Endodermal cell (in vitro differentiated cells): ENCODE measurements around the gene FAIM2. TPM values are rescaled to one million over a fixed set of nuclear protein-coding genes. Genes with fewer than 3 reads are reported as not detected.
"Not testable (repeated sequence)": the region's sequence is repeated elsewhere in the genome, so short reads cannot be mapped to it uniquely, and the experiment has no call there.

Experiments used
- DNase-seq: peaks from one replicate; pipeline ENCODE4 v3.0.0-alpha.2; 2017
- H3K27ac ChIP-seq: 2 replicates; pipeline ENCODE4 v1.5.1; 2013; ENCODE audit warnings: mild to moderate bottlenecking, low read depth, low read length, moderate library complexity
- H3K27me3 ChIP-seq: 2 replicates; pipeline ENCODE4 v1.6.1; 2013; ENCODE audit warnings: mild to moderate bottlenecking, low read length, moderate library complexity; ENCODE audit not compliant: insufficient read depth, control insufficient read depth, poor library complexity, severe bottlenecking
- H3K36me3 ChIP-seq: 2 replicates; pipeline ENCODE4 v1.7.0; 2013; ENCODE audit warnings: mild to moderate bottlenecking, low read length, moderate library complexity; ENCODE audit not compliant: control insufficient read depth, insufficient read depth
- H3K4me1 ChIP-seq: one replicate; pipeline ENCODE4 v1.7.0; 2013; ENCODE audit warnings: low read length; ENCODE audit not compliant: control insufficient read depth, insufficient read depth
- H3K4me3 ChIP-seq: 2 replicates; pipeline ENCODE4 v1.5.1; 2013; ENCODE audit warnings: mild to moderate bottlenecking, low read length, moderate library complexity
- H3K9ac ChIP-seq: 2 replicates; pipeline ENCODE4 v1.6.1; 2013; ENCODE audit warnings: mild to moderate bottlenecking, low read length, moderate library complexity; ENCODE audit not compliant: poor library complexity, severe bottlenecking; ENCODE audit errors: extremely low read depth
- H3K9me3 ChIP-seq: 2 replicates; pipeline ENCODE4 v1.6.1; 2013; ENCODE audit warnings: mild to moderate bottlenecking, low read length, moderate library complexity; ENCODE audit not compliant: control insufficient read depth
- H3K27ac Mint-ChIP-seq: 2 replicates; pipeline ENCODE4 v1.8.0; 2020; ENCODE audit warnings: mixed read lengths
- H3K27me3 Mint-ChIP-seq: 2 replicates; pipeline ENCODE4 v1.8.0; 2021; ENCODE audit warnings: mild to moderate bottlenecking, mixed read lengths; ENCODE audit not compliant: insufficient read depth
- H3K36me3 Mint-ChIP-seq: 2 replicates; pipeline ENCODE4 v1.8.0; 2020; ENCODE audit warnings: low read depth, mixed read lengths
- H3K4me1 Mint-ChIP-seq: 2 replicates; pipeline ENCODE4 v1.8.0; 2020; ENCODE audit warnings: mixed read lengths
- H3K4me3 Mint-ChIP-seq: 2 replicates; pipeline ENCODE4 v1.8.0; 2020; ENCODE audit warnings: mild to moderate bottlenecking, moderate library complexity, mixed read lengths
- H3K9me3 Mint-ChIP-seq: 2 replicates; pipeline ENCODE4 v1.8.0; 2020; ENCODE audit warnings: mild to moderate bottlenecking, mixed read lengths
- CTCF ChIP-seq: fragments of 200-600 bp; sonication (generic); conservative IDR thresholded peaks from 2 replicates; pipeline ENCODE4 v1.5.0; 2021; ENCODE audit warnings: antibody characterized with exemption, mild to moderate bottlenecking
- WGBS, 2 experiments: methylation state at CpG; one replicate each; pipeline versions ENCODE4 v1.1.5 to v1.1.7; 2013; ENCODE audit warnings: missing lambda C conversion rate in 2 of 2, mixed read lengths in 1 of 2; ENCODE audit not compliant: insufficient coverage in 1 of 2, insufficient read length in 1 of 2; 5-methylcytosine and 5-hydroxymethylcytosine counted together
- total RNA-seq, 2 donors: library from RNA; stranded (reverse); fragmentation: NEBNext Ultra II Directional in 1 of 2; extraction: Animal tissue kit (Norgen Biotek cat#: 25700) in 1 of 2; gene quantifications; 2 replicates in 1 of 2; 3 replicates in 1 of 2; pipeline ENCODE4 v1.2.1, GENCODE V29; 2021

The FAIM2 gene
- total RNA-seq, 2 donors from 2014 or later: not detected

- Histone ChIP-seq H3K9ac (no peak overlapping the region), H3K27me3 (no peaks in the 10 kb centered on the region), H3K4me1 (no peaks in the 10 kb centered on the region), H3K36me3 (no peaks in the 10 kb centered on the region), H3K4me3 (no peak overlapping the region), H3K9me3 (peaks cover 6% of the 10 kb centered on the region), H3K27ac (no peak overlapping the region)
- no peak for TF ChIP-seq CTCF
- Mint-ChIP-seq H3K27ac (no peak overlapping the region), H3K4me3 (no peak overlapping the region), H3K36me3 (peaks cover 2% of the 10 kb centered on the region), H3K9me3 (peaks cover 14% of the 10 kb centered on the region), H3K4me1 (peaks cover 5% of the 10 kb centered on the region), H3K27me3 (peaks cover 34% of the 10 kb centered on the region)
- DNase-seq: peak; percentile 43
- WGBS, 2 experiments: 87 to 88% methylated on average over 12 to 17 of the region's 17 CpGs
Measured at GRCh38 chr12:49863946-49864797, 39.5 kb downstream of the FAIM2 start.

GRCh38 chr12:49860921-49861320, 42.8 kb downstream of the FAIM2 start:
- H3K4me3 Mint-ChIP-seq, H3K4me1 Mint-ChIP-seq, H3K27me3 ChIP-seq, H3K4me1 ChIP-seq, H3K27ac ChIP-seq, H3K27ac Mint-ChIP-seq, H3K36me3 Mint-ChIP-seq, H3K9me3 ChIP-seq, H3K36me3 ChIP-seq, DNase-seq, H3K4me3 ChIP-seq, H3K9ac ChIP-seq: not testable (repeated sequence)
- Mint-ChIP-seq H3K27me3 (peaks cover 37% of the 10 kb centered on the region), H3K9me3 (peaks cover 25% of the 10 kb centered on the region)
- WGBS, 2 experiments: 97% methylated on average over 22 of the region's 31 CpGs; no CpG with 5 or more reads in 1 of the 2 experiments

GRCh38 chr12:49855890-49856289, 47.8 kb downstream of the FAIM2 start:
- H3K36me3 Mint-ChIP-seq, H3K27ac Mint-ChIP-seq, H3K4me1 Mint-ChIP-seq, H3K9me3 ChIP-seq, H3K4me3 ChIP-seq, H3K4me3 Mint-ChIP-seq, H3K9ac ChIP-seq, H3K36me3 ChIP-seq, H3K4me1 ChIP-seq, H3K27ac ChIP-seq, DNase-seq: not testable (repeated sequence)
- WGBS, 2 experiments: 73 to 91% methylated on average over 3 to 4 of the region's 4 CpGs
- Mint-ChIP-seq H3K27me3 (peaks cover 43% of the 10 kb centered on the region), H3K9me3 (peaks cover 25% of the 10 kb centered on the region)
- peaks cover 16% of the 10 kb centered on the region for H3K27me3 ChIP-seq

- H3K4me1 ChIP-seq: no peaks in the 10 kb centered on the region
- H3K4me3 Mint-ChIP-seq: no peak overlapping the region
- H3K27me3 ChIP-seq: peaks cover 21% of the 10 kb centered on the region
- H3K27ac ChIP-seq: no peak overlapping the region
- no peak for DNase-seq
- no peak overlapping the region for H3K4me3 ChIP-seq
- peaks cover 6% of the 10 kb centered on the region for H3K9me3 ChIP-seq
- TF ChIP-seq CTCF: no peak
- WGBS, 2 experiments: 94% methylated on average over 4 of the region's 4 CpGs; no CpG with 5 or more reads in 1 of the 2 experiments
- H3K9me3 Mint-ChIP-seq: peaks cover 22% of the 10 kb centered on the region
- H3K36me3 ChIP-seq: no peaks in the 10 kb centered on the region
- H3K4me1 Mint-ChIP-seq: no peaks in the 10 kb centered on the region
- no peak overlapping the region for H3K27ac Mint-ChIP-seq
- peaks cover 50% of the 10 kb centered on the region for H3K27me3 Mint-ChIP-seq
- no peak overlapping the region for H3K9ac ChIP-seq
- peaks cover 2% of the 10 kb centered on the region for H3K36me3 Mint-ChIP-seq
Measured at GRCh38 chr12:49854976-49855375, 48.7 kb downstream of the FAIM2 start.
